Endodermal cell (in vitro differentiated cells): ENCODE measurements around the gene TUBB6. TPM values are rescaled to one million over a fixed set of nuclear protein-coding genes. Genes with fewer than 3 reads are reported as not detected.

Experiments
- DNase-seq: peaks from one replicate; pipeline ENCODE4 v3.0.0-alpha.2; 2017
- H3K27ac ChIP-seq: 2 replicates; pipeline ENCODE4 v1.5.1; 2013; ENCODE audit warnings: mild to moderate bottlenecking, low read depth, low read length, moderate library complexity
- H3K27me3 ChIP-seq: 2 replicates; pipeline ENCODE4 v1.6.1; 2013; ENCODE audit warnings: mild to moderate bottlenecking, low read length, moderate library complexity; ENCODE audit not compliant: insufficient read depth, control insufficient read depth, poor library complexity, severe bottlenecking
- H3K36me3 ChIP-seq: 2 replicates; pipeline ENCODE4 v1.7.0; 2013; ENCODE audit warnings: mild to moderate bottlenecking, low read length, moderate library complexity; ENCODE audit not compliant: control insufficient read depth, insufficient read depth
- H3K4me1 ChIP-seq: one replicate; pipeline ENCODE4 v1.7.0; 2013; ENCODE audit warnings: low read length; ENCODE audit not compliant: control insufficient read depth, insufficient read depth
- H3K4me3 ChIP-seq: 2 replicates; pipeline ENCODE4 v1.5.1; 2013; ENCODE audit warnings: mild to moderate bottlenecking, low read length, moderate library complexity
- H3K9ac ChIP-seq: 2 replicates; pipeline ENCODE4 v1.6.1; 2013; ENCODE audit warnings: mild to moderate bottlenecking, low read length, moderate library complexity; ENCODE audit not compliant: poor library complexity, severe bottlenecking; ENCODE audit errors: extremely low read depth
- H3K9me3 ChIP-seq: 2 replicates; pipeline ENCODE4 v1.6.1; 2013; ENCODE audit warnings: mild to moderate bottlenecking, low read length, moderate library complexity; ENCODE audit not compliant: control insufficient read depth
- H3K27ac Mint-ChIP-seq: 2 replicates; pipeline ENCODE4 v1.8.0; 2020; ENCODE audit warnings: mixed read lengths
- H3K27me3 Mint-ChIP-seq: 2 replicates; pipeline ENCODE4 v1.8.0; 2021; ENCODE audit warnings: mild to moderate bottlenecking, mixed read lengths; ENCODE audit not compliant: insufficient read depth
- H3K36me3 Mint-ChIP-seq: 2 replicates; pipeline ENCODE4 v1.8.0; 2020; ENCODE audit warnings: low read depth, mixed read lengths
- H3K4me1 Mint-ChIP-seq: 2 replicates; pipeline ENCODE4 v1.8.0; 2020; ENCODE audit warnings: mixed read lengths
- H3K4me3 Mint-ChIP-seq: 2 replicates; pipeline ENCODE4 v1.8.0; 2020; ENCODE audit warnings: mild to moderate bottlenecking, moderate library complexity, mixed read lengths
- H3K9me3 Mint-ChIP-seq: 2 replicates; pipeline ENCODE4 v1.8.0; 2020; ENCODE audit warnings: mild to moderate bottlenecking, mixed read lengths
- WGBS, 2 experiments: methylation state at CpG; one replicate each; pipeline versions ENCODE4 v1.1.5 to v1.1.7; 2013; ENCODE audit warnings: missing lambda C conversion rate in 2 of 2, mixed read lengths in 1 of 2; ENCODE audit not compliant: insufficient coverage in 1 of 2, insufficient read length in 1 of 2; 5-methylcytosine and 5-hydroxymethylcytosine counted together
- total RNA-seq, 2 donors: library from RNA; stranded (reverse); fragmentation: NEBNext Ultra II Directional in 1 of 2; extraction: Animal tissue kit (Norgen Biotek cat#: 25700) in 1 of 2; gene quantifications; 2 replicates in 1 of 2; 3 replicates in 1 of 2; pipeline ENCODE4 v1.2.1, GENCODE V29; 2021
- TF ChIP-seq, protein P1 (sequence below): fragments of 200-600 bp; sonication (generic); conservative IDR thresholded peaks from 2 replicates; pipeline ENCODE4 v1.5.0; 2021; ENCODE audit warnings: antibody characterized with exemption, mild to moderate bottlenecking

The TUBB6 gene
- total RNA-seq, 2 donors from 2014 or later, result 33.0 to 45.4 TPM

DNA sequence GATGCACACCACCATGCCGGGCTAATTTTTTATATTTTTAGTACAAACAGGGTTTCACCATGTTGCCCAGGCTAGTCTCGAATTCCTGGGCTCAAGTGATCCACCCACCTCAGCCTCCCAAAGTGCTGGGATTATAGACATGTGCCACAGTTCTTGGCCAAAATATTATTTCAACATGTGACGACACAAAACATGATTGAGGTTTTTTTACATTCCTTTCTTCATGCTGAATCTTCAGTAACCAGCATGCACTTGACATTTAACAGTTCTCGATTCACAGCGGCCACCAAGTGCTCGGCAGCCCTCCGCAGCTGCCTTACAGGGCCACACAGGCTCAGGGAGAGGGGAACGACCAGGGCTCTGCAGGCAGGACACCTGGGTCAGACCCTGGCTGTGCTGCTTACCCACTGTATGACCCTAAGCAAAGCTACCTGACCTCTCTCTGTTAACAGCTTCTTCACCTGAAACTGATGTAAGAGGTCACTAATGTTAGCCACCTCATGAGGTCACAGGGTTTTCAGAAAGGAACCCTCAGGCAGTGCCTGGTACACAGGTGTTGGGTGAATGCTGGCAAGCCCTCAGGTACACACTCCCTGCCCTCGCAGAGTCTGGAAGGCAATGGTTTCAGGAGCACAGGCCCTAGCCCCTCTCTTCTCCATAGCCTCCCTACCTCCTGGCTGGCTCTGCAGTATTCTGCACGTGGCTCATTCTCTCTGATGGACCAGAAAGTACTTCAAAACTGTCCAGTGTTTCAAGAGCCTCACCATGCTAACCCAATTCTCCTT lies 25.7 kb downstream of the TUBB6 start:
- H3K27me3 ChIP-seq, result no peaks in the 10 kb centered on the region
- Mint-ChIP-seq H3K4me1 (peaks cover 44% of the 10 kb centered on the region), H3K27ac (no peak overlapping the region), H3K36me3 (peaks cover 43% of the 10 kb centered on the region), H3K9me3 (no peaks in the 10 kb centered on the region), H3K27me3 (no peaks in the 10 kb centered on the region), H3K4me3 (no peak overlapping the region)
- H3K27ac ChIP-seq, result no peak overlapping the region
- no peak for DNase-seq
- H3K9me3 ChIP-seq, result no peaks in the 10 kb centered on the region
- H3K9ac ChIP-seq, result no peak overlapping the region
- peaks cover 40% of the 10 kb centered on the region for H3K36me3 ChIP-seq
- peaks cover 22% of the 10 kb centered on the region for H3K4me1 ChIP-seq
- H3K4me3 ChIP-seq, result peak overlapping the region; percentile 25
- WGBS, 2 experiments, result 81 to 83% methylated on average over 8 to 10 of the region's 10 CpGs
- TF ChIP-seq, protein P1, sequence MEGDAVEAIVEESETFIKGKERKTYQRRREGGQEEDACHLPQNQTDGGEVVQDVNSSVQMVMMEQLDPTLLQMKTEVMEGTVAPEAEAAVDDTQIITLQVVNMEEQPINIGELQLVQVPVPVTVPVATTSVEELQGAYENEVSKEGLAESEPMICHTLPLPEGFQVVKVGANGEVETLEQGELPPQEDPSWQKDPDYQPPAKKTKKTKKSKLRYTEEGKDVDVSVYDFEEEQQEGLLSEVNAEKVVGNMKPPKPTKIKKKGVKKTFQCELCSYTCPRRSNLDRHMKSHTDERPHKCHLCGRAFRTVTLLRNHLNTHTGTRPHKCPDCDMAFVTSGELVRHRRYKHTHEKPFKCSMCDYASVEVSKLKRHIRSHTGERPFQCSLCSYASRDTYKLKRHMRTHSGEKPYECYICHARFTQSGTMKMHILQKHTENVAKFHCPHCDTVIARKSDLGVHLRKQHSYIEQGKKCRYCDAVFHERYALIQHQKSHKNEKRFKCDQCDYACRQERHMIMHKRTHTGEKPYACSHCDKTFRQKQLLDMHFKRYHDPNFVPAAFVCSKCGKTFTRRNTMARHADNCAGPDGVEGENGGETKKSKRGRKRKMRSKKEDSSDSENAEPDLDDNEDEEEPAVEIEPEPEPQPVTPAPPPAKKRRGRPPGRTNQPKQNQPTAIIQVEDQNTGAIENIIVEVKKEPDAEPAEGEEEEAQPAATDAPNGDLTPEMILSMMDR, result no peak

DNA sequence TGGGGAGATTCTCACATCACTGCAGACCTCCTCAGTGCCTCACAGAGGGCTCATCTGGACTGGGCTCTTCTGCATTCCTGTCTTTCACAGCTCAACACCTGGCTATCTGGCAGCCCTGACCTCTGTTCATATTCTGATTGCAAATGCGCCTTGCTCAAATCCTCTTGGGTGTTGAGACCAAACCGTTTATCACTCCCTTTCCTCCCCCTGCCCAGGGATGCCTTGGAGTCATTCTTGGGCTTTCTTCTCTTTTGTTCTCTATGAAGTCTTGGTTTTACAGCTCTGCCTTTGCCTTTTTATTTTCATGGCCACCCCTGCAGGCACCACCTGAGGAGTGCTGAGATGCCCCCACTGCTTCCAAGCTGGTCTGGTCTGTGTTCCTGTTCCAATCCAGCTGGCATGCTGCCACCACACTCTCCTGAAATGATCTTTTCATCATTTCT lies 26.3 kb downstream of the TUBB6 start:
- Mint-ChIP-seq H3K27me3 (no peaks in the 10 kb centered on the region), H3K4me3 (no peak overlapping the region), H3K9me3 (no peaks in the 10 kb centered on the region), H3K36me3 (peaks cover 38% of the 10 kb centered on the region), H3K27ac (peak overlapping the region; percentile 74), H3K4me1 (peaks cover 44% of the 10 kb centered on the region)
- peaks cover 22% of the 10 kb centered on the region for H3K4me1 ChIP-seq
- no peaks in the 10 kb centered on the region for H3K27me3 ChIP-seq
- DNase-seq, result peak; percentile 64
- peak overlapping the region; percentile 46 for H3K4me3 ChIP-seq
- no peaks in the 10 kb centered on the region for H3K9me3 ChIP-seq
- peaks cover 33% of the 10 kb centered on the region for H3K36me3 ChIP-seq
- no peak overlapping the region for H3K9ac ChIP-seq
- WGBS, 2 experiments, result 14 to 41% methylated on average over 2 of the region's 2 CpGs
- TF ChIP-seq, protein P1, result no peak
- peak overlapping the region; percentile 1 for H3K27ac ChIP-seq

DNA sequence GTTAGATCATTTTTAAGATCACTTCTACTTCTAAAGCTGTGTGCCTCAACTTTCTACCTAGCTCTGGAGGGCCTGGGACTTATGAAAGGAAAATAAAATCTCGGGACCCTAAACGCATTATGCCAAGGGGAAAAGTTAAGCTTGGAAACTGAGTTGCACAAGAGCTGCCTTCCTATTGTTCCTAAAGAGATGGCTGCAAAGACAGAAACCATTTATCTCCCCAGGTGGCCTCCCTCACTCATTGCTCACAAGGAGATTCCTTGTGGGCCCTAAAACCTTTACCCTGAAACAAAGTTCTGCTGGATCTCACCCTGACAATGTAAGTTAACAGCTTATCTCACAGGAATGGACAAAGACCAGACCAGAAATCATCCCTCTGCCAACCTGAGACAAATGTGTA lies 26.8 kb downstream of the TUBB6 start:
- Mint-ChIP-seq H3K4me3 (no peak overlapping the region), H3K9me3 (no peaks in the 10 kb centered on the region), H3K27ac (peak overlapping the region; percentile 8), H3K4me1 (peaks cover 44% of the 10 kb centered on the region), H3K36me3 (peaks cover 33% of the 10 kb centered on the region), H3K27me3 (no peaks in the 10 kb centered on the region)
- TF ChIP-seq, protein P1, result no peak
- Histone ChIP-seq H3K9ac (no peak overlapping the region), H3K36me3 (peaks cover 29% of the 10 kb centered on the region), H3K27me3 (no peaks in the 10 kb centered on the region), H3K4me3 (peak overlapping the region; percentile 46), H3K27ac (peak overlapping the region; percentile 1), H3K9me3 (no peaks in the 10 kb centered on the region), H3K4me1 (peaks cover 22% of the 10 kb centered on the region)
- peak; percentile 62 for DNase-seq
- 21 to 40% methylated on average over 2 of the region's 2 CpGs for WGBS, 2 experiments
